HG03196 (cell line): ENCODE results near the gene TMEM214.

ENCODE experiments used
- ATAC-seq: cut with Tn5 transposase; IDR thresholded peaks from one replicate; pipeline ENCODE4 v1.9.1; 2021; ENCODE audit not compliant: unreplicated experiment

The TMEM214 gene

DNA sequence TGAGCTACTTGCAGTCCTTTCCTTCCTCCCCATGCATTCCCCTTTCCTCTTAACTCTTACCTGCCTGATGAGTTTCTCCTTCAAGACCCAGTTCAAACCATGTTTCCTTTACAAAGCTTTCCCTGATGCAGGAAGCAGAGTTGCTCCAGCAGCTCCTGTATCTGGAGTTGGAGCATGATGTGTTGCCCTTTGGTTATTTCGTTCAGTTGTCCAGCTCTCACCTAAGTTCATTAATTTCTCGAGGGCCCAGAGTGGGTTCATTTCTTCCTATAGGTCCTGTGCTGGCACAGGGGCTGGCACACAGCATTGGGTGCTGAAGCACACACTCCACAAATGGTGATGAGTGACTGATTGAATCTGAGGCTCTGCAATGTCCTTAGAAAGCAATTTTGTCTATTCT lies 23.0 kb upstream of the TMEM214 start:
- ATAC-seq, result no peak

DNA sequence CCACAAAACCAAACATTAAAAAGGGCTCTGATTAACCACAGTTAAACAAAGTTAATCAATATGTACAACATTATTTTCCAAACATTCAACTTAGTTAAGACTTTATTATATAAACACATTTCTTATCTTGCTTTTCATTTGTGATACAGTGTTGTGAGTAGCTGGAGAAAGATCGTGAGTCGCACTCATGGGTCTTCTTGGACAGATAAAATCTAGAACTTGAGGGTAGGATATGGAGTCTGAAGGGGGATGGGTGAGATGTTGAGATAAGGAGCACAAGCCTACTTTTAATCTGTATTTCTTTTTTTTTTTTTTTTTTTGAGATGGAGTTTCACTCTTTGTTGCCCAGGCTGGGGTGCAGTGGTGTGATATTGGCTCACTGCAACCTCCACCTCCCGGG lies 22.6 kb upstream of the TMEM214 start:
- ATAC-seq, result no peak

- no peak for ATAC-seq
Observed at GRCh38 chr2:27013738-27014137, 19.0 kb upstream of the TMEM214 start.

DNA sequence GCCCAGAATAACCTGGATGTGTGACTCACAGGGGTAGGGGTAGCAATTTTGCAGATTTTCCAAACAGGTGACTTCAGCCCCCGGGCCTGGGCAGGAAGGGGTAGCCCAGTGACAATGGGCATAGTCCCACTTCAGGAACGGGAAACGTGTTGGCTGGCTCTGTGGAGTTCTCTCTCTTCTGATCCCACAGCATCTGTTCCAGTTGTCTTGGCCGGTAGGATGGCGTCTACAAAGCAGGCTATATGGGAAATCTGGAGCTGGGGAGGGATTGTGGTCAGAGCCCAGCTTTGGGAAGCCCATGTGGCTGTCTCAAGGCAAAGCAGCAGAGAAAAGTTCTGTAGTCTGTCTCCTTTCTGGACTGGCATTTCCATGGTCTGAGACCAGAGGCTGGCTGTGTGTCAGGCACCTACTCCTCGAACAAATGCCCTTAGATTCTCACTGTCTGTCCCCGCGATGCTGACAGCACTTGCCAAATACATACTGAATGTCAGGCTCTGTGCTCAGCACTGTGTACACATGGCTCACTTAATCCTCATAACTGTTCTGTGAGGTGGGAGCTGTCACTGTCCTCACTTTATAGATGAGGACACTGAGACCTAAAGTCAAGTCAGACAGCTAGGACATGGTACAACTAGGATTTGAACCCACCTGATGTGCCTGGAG lies 17.9 kb upstream of the TMEM214 start:
- no peak for ATAC-seq

DNA sequence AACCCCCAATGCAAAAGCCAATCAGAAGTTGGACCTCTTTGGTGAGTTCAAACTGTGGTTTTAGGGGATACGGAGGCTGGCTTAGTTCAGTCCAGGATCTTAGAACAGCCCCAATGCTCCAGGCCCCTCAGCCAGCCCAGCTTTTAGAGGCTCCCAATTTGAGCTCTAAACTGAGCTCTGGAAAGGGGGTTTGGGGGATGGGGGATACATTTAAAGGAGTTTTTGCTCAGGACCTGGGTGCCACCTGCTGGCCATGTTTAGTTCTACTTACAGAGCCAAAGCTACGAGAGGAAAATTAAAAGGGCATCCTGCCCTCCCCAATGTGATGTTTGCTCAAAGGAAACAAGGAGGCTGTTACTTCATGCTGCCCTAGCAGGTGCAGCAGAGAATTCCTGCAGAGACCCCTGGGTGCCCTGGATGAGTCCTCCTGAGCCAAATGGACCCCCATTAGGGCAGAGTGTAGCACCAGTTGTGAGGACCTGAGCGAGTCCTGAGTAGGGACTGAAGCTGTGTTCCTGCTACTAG lies 15.9 kb upstream of the TMEM214 start:
- ATAC-seq, result no peak

GRCh38 chr2:27018142-27018541 lies 14.6 kb upstream of the TMEM214 start:
- ATAC-seq, result no peak

DNA sequence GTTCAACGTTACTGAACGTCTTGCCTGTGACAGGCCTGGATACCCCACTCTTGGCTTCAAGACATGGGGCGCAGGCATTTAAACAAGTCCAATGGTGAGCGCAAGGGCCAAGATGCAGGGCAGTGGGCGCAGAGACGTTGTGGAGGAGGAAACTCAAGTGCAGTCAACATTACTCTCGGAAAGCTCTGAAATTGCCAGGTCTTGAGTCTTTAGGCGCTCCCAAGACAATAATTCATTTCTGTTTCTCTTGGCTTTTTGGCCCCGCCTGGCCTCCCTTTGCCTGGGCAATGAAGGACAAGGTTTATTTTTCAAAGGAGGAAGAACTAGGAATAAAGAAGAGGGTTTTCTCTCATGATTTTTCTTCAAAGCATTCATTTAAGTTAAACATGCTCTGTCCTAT lies 13.3 kb upstream of the TMEM214 start:
- no peak for ATAC-seq

GRCh38 chr2:27019931-27020855 lies 12.6 kb upstream of the TMEM214 start:
- ATAC-seq, result no peak

- no peak for ATAC-seq
Observed at GRCh38 chr2:27021253-27022049, 11.3 kb upstream of the TMEM214 start.

- ATAC-seq, result no peak
Observed at GRCh38 chr2:27023740-27024139, 9.0 kb upstream of the TMEM214 start.

DNA sequence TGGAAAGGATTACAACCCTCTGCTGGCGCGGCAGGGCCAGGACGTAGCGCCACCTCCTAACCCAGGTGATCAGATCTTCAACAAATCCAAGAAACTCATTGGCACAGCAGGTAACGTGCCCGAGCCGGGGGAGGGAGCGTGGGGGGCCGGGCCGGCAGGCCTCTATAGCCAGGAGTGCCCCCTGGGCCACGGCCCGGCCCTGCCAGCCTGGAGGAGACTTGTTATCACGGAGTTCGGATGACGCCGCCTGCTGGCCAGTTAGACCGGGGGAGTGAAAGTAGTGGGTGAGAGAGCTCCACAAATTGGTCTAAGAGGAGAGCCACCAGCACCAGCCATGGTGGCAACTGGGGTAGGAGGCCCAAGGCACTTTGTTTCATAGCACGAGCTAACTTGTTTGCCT lies 8.6 kb upstream of the TMEM214 start:
- ATAC-seq, result no peak

DNA sequence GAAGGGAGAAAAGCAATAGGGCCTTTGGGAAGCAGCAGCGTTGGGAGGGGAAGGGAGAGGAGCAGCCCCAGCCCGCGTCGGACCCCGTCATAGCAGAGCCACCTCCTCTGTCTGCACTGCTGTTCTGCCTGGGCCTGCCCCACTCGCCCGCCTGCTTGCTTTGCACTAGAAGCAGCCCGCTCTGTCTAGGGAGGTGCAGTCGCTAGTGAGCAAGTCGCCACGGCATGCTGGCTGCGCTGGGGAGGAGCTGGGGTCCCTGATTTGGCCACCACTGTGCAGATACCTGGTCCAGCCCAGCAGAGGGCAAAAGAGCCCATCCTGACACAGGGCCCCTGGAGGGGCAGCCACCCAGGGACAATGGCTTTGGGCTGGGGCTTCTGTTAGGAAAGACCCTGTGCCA lies 8.0 kb upstream of the TMEM214 start:
- no peak for ATAC-seq

DNA sequence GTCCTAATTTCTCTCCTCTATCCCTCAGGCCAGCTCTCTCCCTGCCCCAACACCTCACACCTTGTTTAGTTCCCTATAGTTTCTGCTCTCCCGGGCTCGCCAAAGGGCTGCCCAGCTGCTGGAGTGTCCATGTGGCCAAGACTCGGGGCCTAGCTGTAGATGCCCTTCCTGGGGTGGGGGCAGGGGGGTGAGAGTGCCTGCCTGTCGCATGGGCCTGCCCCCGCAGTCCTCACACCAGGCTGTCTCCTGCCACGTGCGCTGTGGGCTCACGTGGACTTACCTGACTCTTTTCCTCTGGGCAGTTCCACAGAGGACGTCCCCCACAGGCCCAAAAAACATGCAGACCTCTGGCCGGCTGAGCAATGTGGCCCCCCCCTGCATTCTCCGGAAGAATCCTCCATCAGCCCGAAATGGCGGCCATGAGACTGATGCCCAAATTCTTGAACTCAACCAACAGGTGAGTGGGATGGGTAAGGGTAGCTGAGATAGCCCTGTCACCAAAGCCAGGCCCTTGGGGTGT lies 7.4 kb upstream of the TMEM214 start:
- no peak for ATAC-seq

- no peak for ATAC-seq
Observed at GRCh38 chr2:27025861-27026851, 6.6 kb upstream of the TMEM214 start.

DNA sequence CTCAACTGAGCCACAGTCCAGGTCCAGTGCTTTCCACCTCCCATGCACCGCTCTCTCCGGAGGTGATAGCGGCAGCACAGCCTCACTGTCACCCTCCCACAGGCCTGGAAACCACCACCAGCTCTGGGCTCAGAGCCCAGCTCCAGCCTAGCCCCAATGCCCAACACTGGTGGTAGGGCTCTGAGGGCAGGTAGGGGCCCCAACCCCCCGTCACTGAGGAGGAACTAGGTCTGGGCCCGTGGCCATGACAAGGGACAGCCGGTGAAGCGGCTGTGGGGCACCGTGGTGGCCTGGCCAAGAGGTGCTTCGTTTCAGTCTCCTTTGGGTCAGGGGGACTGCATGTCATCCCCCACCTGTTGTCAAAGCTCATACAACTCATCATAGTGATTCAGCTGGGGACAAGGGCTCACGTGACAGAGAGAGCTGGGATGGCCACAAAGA lies 5.5 kb upstream of the TMEM214 start:
- no peak for ATAC-seq

DNA sequence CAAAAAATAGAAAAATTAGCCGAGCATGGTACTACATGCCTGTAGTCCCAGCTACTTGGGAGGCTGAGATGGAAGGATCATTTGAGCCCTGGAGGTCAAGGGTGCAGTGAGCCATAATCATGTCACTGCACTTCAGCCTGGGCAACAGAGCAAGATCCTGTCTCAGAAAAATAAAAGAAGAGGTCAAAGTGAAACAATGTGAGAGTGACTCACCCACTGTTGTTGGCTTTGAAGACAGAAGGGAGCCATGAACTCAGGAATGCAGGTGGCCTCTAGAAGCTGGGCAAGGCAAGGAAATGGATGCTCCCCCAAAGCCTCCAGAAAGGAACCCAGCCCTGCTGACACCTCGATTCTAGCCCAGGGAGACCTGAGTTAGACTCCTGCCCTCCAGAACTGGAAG lies 3.7 kb upstream of the TMEM214 start:
- ATAC-seq, result no peak

GRCh38 chr2:27033253-27033852 lies 588 bp downstream of the TMEM214 start:
- peak; percentile 7 for ATAC-seq

GRCh38 chr2:27038012-27038411 lies 5.2 kb downstream of the TMEM214 start:
- ATAC-seq, result no peak

GRCh38 chr2:27038631-27039339 lies 6.0 kb downstream of the TMEM214 start:
- ATAC-seq, result no peak
